NCI-H1436 treated with DMSO at 0.1 percent for 48 hours (cell line): ENCODE measurements around the gene UFD1.

ENCODE experiments used
- DNase-seq: peaks from one replicate; lab custom pipeline; 2025; lab: John Stamatoyannopoulos, UW

Gene UFD1

GRCh38 chr22:19495562-19496323 lies 16.8 kb upstream of the UFD1 start:
- no peak for DNase-seq

DNA sequence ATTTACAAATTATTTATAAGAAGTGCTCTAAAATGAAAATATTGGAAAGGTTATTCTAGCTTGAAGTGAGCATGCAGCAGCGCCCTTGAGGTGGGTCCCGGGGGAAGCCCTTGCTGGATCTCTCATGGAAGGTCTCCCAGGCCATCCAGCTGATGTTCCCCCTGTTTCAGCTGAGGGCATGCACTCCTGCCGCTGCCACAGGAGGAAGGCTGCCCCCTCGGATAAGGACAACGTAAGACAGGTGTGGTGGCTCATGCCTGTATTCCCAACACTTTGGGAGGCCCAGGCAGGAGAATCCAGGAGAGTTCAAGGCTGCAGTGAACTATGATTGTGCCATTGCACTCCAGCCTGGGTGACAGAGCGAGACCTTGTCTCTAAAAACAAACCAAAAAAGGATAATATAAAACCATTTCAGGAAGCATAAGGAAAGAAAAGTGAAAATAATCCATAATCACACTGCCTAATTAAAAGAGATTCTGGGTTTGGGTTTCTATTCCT lies 15.7 kb upstream of the UFD1 start:
- DNase-seq: no peak

- no peak for DNase-seq
Measured at GRCh38 chr22:19494001-19494560, 15.1 kb upstream of the UFD1 start.

GRCh38 chr22:19492504-19493174 lies 13.6 kb upstream of the UFD1 start:
- DNase-seq: no peak

DNA sequence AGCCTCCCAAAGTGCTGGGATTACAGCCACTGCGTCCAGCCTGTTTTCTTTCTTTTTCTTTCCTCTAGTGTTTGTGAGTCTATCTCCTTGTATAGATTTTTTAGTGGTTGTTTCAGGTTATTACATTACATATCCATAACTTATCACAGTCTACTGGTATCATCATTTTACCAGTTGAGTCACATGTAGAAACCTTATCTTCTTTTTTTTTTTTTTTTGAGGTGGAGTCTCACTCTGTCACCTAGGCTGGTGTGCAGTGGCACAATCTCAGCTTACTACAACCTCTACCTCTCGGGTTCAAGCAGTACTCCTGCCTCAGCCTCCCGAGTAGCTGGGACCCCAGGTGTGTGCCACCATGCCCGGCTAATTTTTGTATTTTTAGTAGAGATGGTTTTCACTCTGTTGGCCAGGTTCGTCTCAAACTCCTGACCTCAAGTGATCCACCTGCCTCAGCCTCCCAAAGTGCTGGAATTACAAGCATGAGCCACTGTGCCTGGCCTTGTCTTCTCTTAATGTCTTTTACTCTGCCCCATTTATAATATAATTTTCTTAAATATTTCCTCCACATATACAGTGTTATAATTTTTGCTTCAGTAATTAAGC lies 11.7 kb upstream of the UFD1 start:
- no peak for DNase-seq

DNA sequence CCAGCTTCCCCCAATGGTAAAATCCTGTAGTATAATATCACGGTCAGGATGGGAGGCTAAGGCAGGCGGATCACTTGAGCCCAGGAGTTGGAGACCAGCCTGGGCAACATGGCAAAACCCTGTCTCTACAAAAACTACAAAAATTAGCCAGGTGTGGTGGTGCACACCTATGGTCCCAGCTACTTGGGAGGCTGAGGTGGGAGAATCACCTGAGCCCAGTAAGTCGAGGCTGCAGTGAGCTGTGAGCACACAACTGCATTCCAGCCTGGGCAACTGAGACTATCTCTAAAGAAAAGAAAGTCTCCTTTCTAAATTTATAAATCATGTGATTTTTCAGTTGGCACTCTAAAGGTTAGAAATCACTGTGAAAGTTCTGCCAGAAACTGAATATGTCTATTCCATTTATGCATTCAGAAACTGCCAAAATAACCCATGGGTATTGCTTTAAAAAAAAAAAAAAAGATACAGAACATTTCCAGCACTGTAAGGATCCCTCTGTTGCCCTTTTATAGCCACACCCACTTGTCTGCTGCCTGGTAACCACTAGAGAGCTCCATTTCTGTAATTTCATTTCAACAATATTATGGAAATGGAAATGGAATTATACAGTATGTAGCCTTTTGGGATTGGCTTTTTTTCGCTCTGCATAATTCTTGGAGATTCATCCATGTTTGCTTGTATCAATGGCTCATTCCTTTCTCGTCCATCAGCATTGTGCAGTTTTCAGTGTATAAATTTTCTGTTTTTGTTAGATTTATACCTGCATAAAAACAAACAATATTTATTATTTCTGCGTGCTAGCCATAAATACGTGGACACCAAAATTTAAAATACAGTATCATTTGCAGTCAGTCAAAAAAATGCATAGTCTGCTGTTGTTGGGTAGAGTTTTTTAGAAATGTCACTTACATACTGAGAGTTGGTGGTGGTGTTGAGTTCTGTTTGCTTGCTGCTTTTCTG lies 10.2 kb upstream of the UFD1 start:
- DNase-seq: no peak

DNA sequence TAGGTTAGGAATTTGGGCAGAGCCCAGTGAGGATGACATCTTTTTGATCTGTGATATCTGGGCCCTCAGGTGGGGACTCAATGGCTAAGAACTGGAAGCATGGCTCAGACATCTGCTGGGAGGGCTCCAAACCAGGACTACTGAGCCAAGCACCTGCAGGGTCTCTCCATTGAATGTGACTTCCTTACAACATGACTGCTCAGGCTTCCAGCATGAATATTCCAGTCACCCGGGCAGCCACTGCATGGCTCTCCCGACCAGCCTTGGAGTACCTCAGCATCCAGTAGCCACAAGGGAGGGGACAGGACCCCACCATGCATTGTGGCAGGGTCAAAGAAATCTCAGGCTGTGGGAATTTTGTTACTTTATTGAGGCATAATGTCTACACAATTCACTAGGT lies 9.3 kb upstream of the UFD1 start:
- no peak for DNase-seq

DNA sequence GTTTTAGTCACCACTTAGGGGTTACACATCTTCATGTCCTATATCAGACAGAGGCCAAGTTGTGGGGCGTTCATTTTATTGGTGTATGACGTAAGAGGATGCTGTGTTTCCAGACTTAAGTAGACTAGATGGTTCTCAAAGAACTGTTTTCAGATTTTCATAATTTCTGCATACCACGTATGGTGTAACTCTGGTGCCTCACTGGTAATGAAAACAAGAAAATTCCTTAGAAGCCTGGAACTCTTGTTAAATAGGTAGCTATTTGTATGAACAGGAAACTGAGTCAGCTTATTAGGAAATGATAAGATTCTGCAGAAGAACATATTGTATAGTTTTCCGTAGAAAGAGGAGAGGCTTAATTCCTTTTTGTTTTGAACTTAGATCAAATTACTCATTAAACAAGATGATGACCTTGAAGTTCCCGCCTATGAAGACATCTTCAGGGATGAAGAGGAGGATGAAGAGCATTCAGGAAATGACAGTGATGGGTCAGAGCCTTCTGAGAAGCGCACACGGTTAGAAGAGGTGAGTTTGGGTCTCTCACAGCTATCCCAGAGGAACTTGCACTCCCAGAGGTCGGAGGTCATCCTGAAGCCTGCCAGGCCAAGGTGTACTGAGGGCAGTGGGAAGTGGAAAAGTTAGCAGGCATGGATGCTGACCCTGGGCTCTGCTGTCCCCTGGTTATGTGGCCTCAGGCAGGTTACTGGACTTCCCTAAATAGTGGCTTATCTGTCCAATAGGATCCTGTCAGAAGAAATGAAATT lies 4.7 kb upstream of the UFD1 start:
- DNase-seq: no peak

GRCh38 chr22:19482297-19482696 lies 3.3 kb upstream of the UFD1 start:
- DNase-seq: no peak

GRCh38 chr22:19480789-19481188 lies 1.8 kb upstream of the UFD1 start:
- no peak for DNase-seq

DNA sequence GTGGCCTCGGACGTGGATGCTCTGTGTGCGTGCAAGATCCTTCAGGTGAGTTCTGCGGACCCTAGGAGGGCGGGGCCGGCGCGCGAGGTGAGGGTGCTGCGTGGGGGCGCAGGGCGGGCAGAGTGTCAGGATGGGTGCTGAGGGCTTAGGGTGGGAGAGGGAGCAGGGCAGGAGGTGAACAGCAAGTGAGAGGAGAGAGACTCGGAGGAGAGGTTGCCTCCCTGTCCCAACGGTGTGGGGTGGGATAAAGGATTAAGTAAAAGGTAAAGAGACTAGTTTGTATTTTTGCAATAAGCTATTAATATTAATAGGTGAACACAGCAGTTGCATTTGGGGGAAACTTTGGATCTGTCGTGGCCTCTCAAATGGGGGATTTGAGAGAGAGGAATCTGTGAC lies 1.2 kb upstream of the UFD1 start:
- no peak for DNase-seq

GRCh38 chr22:19479355-19480172 lies 571 bp upstream of the UFD1 start, which contains the start of gene CDC45:
CDC45 (plus strand) TSS chr22:19479920; CDS start chr22:19479969, 49 bp downstream.
- DNase-seq: peak; percentile 89

- DNase-seq: no peak
Measured at GRCh38 chr22:19478045-19478900, 720 bp downstream of the UFD1 start.

GRCh38 chr22:19477321-19478044 lies 1.5 kb downstream of the UFD1 start:
- no peak for DNase-seq

DNA sequence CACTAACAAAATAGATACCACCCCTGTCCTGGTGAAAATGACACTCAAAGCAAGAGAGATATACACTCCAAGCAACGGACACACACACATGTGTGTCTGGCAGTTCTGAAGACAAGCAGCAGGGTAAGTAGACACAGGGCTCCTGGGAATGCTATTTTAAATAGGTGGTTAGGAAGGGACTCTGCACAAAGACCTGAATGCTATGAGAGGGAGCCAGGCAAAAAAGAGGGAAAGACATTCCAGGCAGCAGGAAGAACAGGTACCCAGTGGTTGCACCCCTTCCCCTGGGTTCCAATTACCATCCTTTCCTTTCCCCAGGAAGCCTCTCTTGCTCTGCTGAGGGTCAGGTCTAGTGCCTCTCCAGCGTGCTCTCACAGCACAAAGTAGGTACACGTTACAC lies 3.0 kb downstream of the UFD1 start:
- DNase-seq: no peak

DNA sequence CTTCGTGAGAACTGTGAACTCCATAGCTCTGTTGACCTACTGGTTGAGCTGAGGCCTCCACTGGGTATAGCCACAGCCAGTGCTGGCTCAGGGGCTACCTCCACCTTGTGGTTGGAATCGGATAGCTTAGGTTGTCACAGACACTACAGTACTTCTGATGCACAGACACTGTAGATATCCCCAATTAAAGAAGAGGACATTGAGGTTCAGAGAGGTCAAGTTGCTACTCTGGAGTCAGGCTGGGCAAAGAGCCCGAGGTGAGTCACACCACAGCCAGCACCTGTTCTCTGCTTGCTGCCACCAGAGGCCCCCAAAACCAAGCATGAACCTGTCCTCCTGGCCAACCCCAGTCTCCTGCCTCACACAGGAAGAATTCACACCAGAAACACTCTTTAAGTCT lies 5.4 kb downstream of the UFD1 start:
- no peak for DNase-seq

DNA sequence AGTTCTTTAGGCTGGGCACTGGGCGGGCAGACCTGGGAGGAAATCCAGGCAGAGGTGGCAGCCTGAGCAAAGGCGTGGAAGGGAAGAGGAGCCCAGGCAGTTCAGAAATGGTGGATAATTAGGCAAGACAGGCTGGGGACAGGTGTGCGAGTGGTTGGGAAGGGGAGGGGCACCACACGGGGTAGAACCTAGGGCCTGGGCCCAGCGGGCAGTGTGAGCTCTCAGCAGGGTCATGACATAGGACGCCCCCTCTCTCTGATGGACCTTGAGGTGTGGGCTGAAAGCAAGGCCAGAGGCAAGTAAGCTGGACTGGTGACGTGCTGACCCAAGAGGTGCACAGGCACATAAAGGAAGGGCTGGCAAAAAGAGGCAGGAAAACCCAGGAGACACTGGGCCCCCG lies 6.8 kb downstream of the UFD1 start:
- DNase-seq: no peak

DNA sequence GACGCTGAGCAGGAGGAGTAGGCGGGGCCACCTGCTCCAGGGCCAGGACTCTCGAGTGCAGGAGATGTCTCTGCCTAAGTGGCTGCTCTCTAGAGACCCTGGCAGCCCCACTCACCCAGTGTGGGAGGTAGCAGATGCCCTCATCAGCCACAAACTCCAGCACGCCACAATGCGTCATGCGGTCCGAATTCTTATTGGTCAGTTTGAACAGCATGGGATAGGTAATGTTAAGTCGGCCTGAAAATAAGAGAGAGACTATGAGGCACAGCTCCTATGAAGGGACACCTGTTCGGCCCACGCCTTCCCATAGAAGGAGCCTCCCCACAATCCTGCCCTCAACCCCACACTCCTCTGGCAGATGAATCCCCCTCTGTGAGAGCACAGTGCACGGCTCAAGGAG lies 7.4 kb downstream of the UFD1 start:
- no peak for DNase-seq
